Measurements from ENCODE around the gene MTERF4.

Gene MTERF4

DNA sequence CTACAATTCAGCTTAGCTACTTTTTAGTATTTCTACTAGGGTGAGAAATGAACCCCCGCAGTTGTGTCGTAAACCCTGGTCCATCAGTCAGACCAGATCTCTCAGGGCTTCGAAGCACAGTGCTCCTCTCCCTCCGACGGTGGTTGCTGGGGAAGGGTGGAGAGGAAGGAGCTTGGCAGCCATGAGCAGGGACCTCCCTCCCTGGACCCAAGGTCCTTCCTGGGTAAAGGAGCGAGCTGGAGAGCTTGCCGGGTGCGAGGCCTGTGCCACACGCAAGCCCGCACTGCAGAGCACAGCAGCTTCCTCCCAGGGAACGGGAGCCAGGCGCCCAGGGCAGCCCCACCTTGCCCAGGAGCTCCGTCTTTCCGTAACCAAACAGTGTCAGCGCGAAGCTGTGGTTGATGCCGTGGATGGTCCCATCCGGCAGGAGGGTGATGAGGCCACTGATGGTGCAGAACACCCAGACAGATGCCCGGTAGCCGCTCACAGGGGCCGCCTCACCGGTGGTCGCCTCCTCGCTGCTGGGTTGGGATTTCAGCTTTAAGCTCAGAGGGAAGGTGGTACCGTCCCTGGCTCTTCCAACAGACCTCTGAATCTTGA lies 34.7 kb upstream of the MTERF4 start:
- no peaks in the 10 kb centered on the region for H3F3A ChIP-seq (ENCODE audit: insufficient read depth, low read length)
- H4K20me1 ChIP-seq (ENCODE audit: insufficient read depth, low read length) = no peaks in the 10 kb centered on the region
- no peak overlapping the region for H3K9ac ChIP-seq (ENCODE audit: low read length)
- no peaks in the 10 kb centered on the region for H3K4me1 ChIP-seq (ENCODE audit: low read length)
- no peaks in the 10 kb centered on the region for H3K9me3 ChIP-seq (replicated peaks; ENCODE audit: insufficient read depth, low read length)
- TF ChIP-seq EZH2phosphoT487 (IDR thresholded peaks at IDR 0.05; ENCODE audit: low read length) (no peak), EZH2 (optimal IDR thresholded peaks at IDR 0.05; ENCODE audit: low read depth, low read length) (no peak)
- TF ChIP-seq, protein P1, sequence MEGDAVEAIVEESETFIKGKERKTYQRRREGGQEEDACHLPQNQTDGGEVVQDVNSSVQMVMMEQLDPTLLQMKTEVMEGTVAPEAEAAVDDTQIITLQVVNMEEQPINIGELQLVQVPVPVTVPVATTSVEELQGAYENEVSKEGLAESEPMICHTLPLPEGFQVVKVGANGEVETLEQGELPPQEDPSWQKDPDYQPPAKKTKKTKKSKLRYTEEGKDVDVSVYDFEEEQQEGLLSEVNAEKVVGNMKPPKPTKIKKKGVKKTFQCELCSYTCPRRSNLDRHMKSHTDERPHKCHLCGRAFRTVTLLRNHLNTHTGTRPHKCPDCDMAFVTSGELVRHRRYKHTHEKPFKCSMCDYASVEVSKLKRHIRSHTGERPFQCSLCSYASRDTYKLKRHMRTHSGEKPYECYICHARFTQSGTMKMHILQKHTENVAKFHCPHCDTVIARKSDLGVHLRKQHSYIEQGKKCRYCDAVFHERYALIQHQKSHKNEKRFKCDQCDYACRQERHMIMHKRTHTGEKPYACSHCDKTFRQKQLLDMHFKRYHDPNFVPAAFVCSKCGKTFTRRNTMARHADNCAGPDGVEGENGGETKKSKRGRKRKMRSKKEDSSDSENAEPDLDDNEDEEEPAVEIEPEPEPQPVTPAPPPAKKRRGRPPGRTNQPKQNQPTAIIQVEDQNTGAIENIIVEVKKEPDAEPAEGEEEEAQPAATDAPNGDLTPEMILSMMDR (IDR thresholded peaks at IDR 0.05; ENCODE audit: low read length) = no peak
- H3K4me3 ChIP-seq (ENCODE audit: low read length) = no peak overlapping the region
- H3K79me2 ChIP-seq (ENCODE audit: low read length) = no peaks in the 10 kb centered on the region
- H3K4me2 ChIP-seq (ENCODE audit: low read depth, low read length) = no peak overlapping the region
- no peak overlapping the region for H2AFZ ChIP-seq (ENCODE audit: low read length)
- no peaks in the 10 kb centered on the region for H3K27me3 ChIP-seq (replicated peaks; ENCODE audit: insufficient read depth, low read length)
- DNase-seq = no peak
- H3K27ac ChIP-seq (ENCODE audit: low read length) = no peak overlapping the region
- H3K9me2 ChIP-seq (replicated peaks; ENCODE audit: insufficient read depth, low read length) = no peaks in the 10 kb centered on the region
- H3K36me3 ChIP-seq (replicated peaks; ENCODE audit: insufficient read depth, low read length) = no peaks in the 10 kb centered on the region

DNA sequence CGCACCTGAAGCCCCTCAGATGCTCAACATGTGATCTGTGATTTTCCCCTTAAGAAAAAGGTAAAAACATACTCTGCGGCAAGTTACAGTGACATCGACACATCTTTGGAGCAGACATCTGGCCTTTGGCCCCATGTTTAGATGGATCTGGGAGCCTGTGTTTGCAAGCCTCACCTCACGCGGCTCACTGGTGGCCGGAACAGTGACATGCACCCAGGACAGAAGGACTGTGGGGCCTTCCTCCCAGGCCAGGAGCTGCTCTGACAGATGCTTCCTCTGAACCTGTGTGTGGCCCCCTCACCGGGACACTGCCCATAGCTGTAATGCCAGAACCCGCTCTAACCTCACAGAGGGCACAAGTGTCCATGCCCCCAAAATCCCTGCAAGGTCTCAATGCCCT lies 34.1 kb upstream of the MTERF4 start:
- no peaks in the 10 kb centered on the region for H3K9me2 ChIP-seq (replicated peaks; ENCODE audit: insufficient read depth, low read length)
- DNase-seq = no peak
- H3K79me2 ChIP-seq (ENCODE audit: low read length) = no peaks in the 10 kb centered on the region
- no peak overlapping the region for H3K4me2 ChIP-seq (ENCODE audit: low read depth, low read length)
- no peak overlapping the region for H3K27ac ChIP-seq (ENCODE audit: low read length)
- no peaks in the 10 kb centered on the region for H3F3A ChIP-seq (ENCODE audit: insufficient read depth, low read length)
- no peak overlapping the region for H3K9ac ChIP-seq (ENCODE audit: low read length)
- H3K4me1 ChIP-seq (ENCODE audit: low read length) = no peaks in the 10 kb centered on the region
- no peak overlapping the region for H2AFZ ChIP-seq (ENCODE audit: low read length)
- H4K20me1 ChIP-seq (ENCODE audit: insufficient read depth, low read length) = no peaks in the 10 kb centered on the region
- H3K36me3 ChIP-seq (replicated peaks; ENCODE audit: insufficient read depth, low read length) = no peaks in the 10 kb centered on the region
- no peaks in the 10 kb centered on the region for H3K27me3 ChIP-seq (replicated peaks; ENCODE audit: insufficient read depth, low read length)
- no peaks in the 10 kb centered on the region for H3K9me3 ChIP-seq (replicated peaks; ENCODE audit: insufficient read depth, low read length)
- no peak overlapping the region for H3K4me3 ChIP-seq (ENCODE audit: low read length)
- TF ChIP-seq, protein P1 (IDR thresholded peaks at IDR 0.05; ENCODE audit: low read length) = no peak
- no peak for TF ChIP-seq EZH2phosphoT487 (IDR thresholded peaks at IDR 0.05; ENCODE audit: low read length)
- no peak for TF ChIP-seq EZH2 (optimal IDR thresholded peaks at IDR 0.05; ENCODE audit: low read depth, low read length)

DNA sequence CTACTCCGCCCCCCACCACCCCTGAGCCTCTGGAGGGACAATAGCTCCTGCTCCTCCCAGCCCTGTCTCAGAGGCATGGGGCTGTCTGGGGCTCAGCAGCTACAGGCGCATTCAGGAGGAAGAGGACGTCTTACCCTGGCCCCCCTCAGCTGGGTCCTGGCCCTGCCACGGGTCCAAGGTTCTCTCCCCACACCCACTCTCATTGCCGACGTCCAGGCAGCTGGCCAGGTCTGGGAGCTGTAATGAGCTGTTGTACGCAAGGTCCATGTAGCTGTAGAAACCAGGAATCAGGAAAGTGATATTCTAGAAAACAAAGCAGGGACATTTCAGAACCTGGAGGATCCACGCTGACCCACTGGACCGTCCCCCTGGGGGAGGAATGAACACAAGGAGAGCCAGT lies 33.6 kb upstream of the MTERF4 start:
- H3K27me3 ChIP-seq (replicated peaks; ENCODE audit: insufficient read depth, low read length) = no peaks in the 10 kb centered on the region
- H3K27ac ChIP-seq (ENCODE audit: low read length) = no peak overlapping the region
- no peak for DNase-seq
- no peaks in the 10 kb centered on the region for H3F3A ChIP-seq (ENCODE audit: insufficient read depth, low read length)
- no peaks in the 10 kb centered on the region for H3K36me3 ChIP-seq (replicated peaks; ENCODE audit: insufficient read depth, low read length)
- TF ChIP-seq EZH2 (optimal IDR thresholded peaks at IDR 0.05; ENCODE audit: low read depth, low read length) = no peak
- TF ChIP-seq, protein P1 (IDR thresholded peaks at IDR 0.05; ENCODE audit: low read length) = no peak
- TF ChIP-seq EZH2phosphoT487 (IDR thresholded peaks at IDR 0.05; ENCODE audit: low read length) = no peak
- no peak overlapping the region for H3K4me3 ChIP-seq (ENCODE audit: low read length)
- no peaks in the 10 kb centered on the region for H3K9me2 ChIP-seq (replicated peaks; ENCODE audit: insufficient read depth, low read length)
- no peaks in the 10 kb centered on the region for H4K20me1 ChIP-seq (ENCODE audit: insufficient read depth, low read length)
- no peak overlapping the region for H3K4me2 ChIP-seq (ENCODE audit: low read depth, low read length)
- no peak overlapping the region for H3K9ac ChIP-seq (ENCODE audit: low read length)
- no peaks in the 10 kb centered on the region for H3K9me3 ChIP-seq (replicated peaks; ENCODE audit: insufficient read depth, low read length)
- H3K4me1 ChIP-seq (ENCODE audit: low read length) = no peaks in the 10 kb centered on the region
- no peaks in the 10 kb centered on the region for H3K79me2 ChIP-seq (ENCODE audit: low read length)
- H2AFZ ChIP-seq (ENCODE audit: low read length) = no peak overlapping the region

Data from MM.1S (cell line).